Bone marrow (tissue), 2 donors: Measurements from ENCODE around the gene ADK.
"Not testable (repeated sequence)": the region's sequence is repeated elsewhere in the genome, so short reads cannot be mapped to it uniquely, and the experiment has no call there.

Experiments used
- DNase-seq, 2 donors: peaks; one replicate each; lab custom pipeline; 2025; lab: John Stamatoyannopoulos, UW

Gene ADK

GRCh38 chr10:74179111-74179710 lies 28.2 kb downstream of the ADK start:
- DNase-seq, result no peak

DNA sequence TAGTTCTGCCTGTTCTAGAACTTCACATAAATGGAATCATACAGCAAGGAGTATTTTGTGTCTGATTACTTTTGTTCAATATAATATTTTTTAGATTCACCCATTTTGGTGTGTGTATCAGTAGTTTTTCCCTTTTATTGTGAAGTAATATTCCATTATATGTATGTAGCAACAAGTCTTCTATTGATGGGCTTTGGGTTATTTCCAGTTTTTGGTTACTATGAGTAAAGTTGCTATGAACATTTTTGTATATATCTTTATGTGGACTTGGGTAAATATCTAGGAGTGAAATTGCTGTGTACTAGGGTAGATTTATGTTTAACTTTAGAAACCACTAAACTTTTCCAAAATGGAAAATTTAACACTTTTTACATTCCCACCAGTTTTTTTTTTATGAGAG lies 35.7 kb downstream of the ADK start:
- DNase-seq, result no peak

DNA sequence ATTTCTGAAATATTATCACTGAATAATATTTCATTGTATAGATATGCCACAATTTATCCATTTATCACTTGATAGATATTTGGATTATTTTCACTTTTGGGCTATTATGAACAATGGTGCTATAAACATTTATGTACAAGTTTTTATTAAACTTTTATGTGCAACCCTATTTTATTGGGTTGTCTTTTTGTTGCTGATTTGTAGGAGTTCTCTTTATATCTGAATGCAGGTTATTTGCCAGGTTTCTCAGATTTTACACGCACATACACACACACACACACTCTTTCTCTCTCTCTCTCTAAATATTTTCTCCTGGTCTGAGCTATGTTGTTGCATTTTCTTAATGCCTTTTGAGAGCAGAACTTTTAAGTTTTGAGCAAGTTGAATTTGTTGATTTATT lies 36.2 kb downstream of the ADK start:
- DNase-seq, result no peak

- not testable (repeated sequence) for DNase-seq
These were observed 37.6 kb downstream of the ADK start for GRCh38 chr10:74188617-74189016.

- DNase-seq, result peak in 1 of 2 donors; percentile 25
These were observed 39.0 kb downstream of the ADK start for GRCh38 chr10:74189999-74190421.

DNA sequence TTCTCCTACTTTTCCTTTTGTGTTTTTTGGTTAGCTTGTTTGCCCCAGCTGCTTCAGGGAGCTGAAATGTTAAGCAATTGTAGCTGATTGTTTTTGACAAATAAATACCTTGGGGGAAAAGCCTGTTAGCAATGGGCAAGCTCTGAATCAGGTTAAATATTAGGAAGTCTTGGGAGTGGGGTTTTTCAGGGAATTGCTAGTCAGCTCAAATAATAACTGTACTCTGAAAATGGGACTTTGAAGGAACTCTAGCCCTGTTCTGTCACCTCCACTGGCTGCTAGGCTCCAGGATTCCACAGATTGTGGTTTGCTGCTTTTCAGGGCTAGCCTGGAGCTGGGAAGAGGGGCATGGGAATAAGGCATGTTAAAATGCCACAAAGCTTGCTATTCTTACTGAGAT lies 39.5 kb downstream of the ADK start:
- no peak for DNase-seq

DNA sequence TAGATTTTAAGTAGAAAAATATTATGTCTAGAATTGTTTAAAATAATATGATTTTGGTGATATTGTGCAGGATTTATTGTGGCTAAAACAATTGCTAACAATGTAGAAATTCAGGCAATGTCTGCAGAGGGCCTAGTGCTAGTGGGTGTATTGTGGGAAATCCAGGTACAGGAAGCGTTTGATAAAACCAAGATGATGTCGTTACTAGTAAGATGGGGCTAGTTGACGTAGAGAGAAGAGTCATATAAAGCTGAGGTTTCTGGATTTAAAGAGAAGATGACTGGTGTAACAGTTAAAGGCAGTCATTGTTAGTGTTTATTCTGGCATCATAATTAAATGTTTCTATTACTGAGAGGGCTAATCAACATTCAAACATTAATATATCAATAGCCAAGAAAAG lies 43.5 kb downstream of the ADK start:
- no peak for DNase-seq

GRCh38 chr10:74194999-74195398 lies 44.0 kb downstream of the ADK start:
- no peak for DNase-seq

GRCh38 chr10:74199315-74199714 lies 48.3 kb downstream of the ADK start:
- DNase-seq, result no peak

DNA sequence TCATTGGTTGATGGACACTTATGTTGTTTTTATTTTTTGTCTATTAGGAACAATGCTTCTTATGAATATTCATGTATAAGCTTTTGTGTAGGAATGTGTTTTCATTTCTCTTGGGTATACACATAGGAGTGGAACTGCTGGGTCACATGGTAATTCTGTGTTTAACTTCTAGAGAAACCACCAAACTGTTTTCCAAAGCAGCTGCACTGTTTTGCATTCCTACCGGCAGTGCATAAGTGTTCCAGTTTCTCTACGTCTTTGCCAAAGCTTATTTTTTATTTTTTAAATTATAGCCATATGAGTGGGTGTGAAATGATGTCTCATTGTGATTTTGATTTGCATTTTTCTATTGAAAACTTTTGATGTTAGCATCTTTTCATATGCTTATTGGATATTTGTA lies 51.3 kb downstream of the ADK start:
- no peak for DNase-seq

DNA sequence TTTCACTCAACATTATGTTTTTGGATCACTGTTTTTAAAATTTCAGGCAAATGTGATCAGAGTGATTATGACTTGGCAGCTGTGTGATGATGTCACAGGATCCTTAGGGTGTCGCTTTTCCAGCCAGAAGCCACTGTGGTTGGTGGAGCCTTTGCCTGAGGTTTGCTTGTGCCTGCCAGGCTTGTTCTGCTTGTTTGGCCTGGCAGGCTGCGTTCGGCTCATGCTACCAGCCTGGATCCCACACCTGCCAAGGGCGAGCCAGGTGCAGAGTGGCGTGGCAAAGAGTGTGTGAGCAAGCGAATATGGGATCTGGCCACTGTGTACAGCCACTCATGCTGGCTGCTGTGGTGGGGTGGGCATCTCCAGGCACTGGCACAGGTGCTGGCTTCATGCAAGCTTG lies 55.7 kb downstream of the ADK start:
- DNase-seq, result no peak

DNA sequence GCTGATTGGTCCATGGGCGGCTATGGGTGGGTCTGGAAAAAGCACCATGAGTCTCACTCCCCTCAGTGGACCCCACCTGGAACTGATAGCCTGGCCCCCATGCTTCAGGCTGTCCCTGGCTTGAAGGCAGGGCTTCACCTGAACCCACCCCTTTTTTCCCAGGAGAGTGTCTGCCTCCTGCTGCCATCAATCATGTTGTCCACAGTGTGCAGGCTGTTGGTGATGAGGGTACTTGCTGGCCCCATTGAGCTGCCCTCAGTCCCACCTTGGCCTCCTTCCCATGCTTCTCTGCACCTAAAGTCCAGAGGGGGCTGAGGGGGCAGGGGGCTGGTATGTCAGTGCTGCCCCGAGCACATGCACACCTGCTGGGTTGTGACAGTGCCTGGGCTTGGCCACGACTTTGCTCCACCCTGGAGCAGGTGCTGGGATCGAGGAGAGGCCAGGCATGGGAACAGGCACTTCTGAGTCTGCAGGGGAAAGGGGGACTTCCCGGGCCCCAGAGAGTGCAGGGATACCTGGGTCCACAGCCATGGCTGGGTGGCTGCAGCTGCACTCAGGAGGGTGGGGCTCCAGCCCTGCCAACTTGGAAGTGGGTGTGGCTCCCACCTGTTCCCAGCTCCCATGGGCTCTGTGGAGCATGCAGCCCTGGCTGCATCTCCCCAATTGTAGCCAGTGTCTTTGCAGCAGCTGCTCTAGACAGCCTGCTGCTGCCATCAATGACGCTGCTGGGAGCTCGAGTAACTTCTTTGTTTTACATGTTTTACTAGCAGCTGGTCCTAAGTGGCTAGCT lies 56.9 kb downstream of the ADK start:
- no peak for DNase-seq

DNA sequence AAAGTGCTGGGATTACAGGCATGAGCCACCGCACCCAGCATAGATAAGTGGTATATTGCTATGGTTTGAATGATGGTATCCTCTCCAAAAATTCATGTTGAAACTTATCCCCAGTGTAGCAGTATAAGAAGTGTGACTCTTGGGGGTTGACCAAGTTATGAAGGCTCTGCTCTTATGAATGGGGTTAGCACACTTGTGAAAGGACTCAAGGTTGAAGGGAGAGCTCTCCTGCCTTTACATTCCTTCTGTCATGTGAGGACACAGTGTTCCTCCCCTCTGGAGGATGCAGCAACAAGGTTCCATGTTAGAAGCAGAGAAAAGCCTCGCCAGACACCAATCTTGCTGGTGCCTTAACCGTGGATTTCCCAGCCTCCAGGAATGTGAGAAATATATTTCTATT lies 58.0 kb downstream of the ADK start:
- DNase-seq, result no peak

DNA sequence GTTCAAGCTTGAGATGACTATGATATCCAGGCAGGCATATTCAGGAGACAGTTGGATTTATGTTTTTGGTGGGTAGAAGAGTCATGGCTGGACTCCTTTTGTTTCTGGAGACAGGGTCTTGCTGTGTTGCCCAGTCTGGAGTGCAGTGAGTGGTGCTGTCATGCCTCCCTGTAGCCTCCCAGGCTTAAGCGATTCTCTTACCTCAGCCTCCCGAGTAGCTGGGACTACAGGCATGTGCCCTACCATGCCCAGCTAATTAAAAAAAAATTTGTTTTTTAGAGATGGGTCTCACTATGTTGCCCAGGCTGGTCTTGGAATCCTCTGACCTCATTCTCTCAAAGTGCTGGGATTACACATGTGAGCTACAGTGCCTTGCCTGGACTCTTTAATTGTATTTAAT lies 62.0 kb downstream of the ADK start:
- DNase-seq, result no peak

DNA sequence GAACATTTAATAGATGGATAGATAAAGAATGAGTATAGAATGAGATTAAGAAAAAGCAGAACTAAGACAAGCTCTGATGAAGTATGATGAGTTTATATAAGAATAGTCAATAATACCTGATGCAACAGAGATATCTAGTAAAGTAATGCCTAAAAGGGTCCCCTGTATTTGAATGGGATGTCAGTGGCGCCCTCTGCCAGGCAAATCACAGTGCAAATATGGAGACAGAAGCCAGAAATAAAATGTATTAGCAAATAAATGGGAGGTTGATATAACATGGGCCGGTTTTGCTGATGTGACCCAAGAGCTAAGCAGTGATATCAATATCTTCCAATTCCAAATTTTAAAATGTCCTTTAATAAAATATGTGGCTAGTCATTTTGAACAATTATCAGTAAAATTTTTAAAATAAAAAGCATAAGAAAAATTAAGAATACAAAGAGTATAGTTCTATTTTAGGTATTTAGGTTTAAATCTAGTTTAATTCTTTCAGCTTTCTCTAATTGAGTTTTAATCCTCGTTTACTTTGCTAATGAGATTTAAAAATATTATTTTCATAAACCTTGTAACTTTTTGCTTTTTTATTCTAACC lies 62.6 kb downstream of the ADK start:
- peak in 1 of 2 donors; percentile 43 for DNase-seq

- DNase-seq, result not testable (repeated sequence)
These were observed 66.1 kb downstream of the ADK start for GRCh38 chr10:74217110-74217509.

GRCh38 chr10:74222467-74222866 lies 71.4 kb downstream of the ADK start:
- DNase-seq, result not testable (repeated sequence)

- no peak for DNase-seq
These were observed 72.9 kb downstream of the ADK start for GRCh38 chr10:74223755-74224529.

DNA sequence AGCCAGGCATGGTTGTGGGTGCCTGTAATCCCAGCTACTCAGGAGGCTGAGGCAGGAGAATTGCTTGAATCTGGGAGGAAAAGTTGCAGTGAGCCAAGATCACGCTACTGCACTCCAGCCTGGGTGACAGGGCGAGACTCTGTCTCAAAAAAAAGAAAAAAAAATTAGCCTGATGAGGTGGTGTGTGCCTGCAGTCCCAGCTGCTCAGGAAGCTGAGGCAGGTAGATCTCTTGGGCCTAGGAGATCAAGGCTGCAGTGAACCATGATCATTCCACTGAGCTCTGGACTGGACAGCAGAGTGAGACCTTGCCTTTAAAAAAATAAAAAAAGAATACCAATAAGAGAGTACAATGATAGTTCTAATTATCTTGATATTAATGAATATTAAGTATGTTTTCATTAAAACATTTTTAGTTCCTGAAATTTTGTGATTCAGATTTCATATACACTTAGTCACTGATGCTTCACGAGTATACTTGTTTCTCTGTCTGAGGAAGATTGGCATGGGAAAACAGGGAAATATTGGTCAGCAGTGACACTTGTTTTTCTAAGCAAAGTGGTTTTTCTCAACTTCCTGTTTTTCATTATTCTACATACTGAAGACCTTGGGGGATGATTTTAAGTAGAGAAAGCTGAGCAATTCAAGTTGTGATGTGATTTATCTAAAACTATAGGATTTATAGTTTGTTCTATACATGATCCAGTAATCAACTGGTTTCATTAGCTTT lies 76.8 kb downstream of the ADK start:
- DNase-seq, result peak in 1 of 2 donors; percentile 79

DNA sequence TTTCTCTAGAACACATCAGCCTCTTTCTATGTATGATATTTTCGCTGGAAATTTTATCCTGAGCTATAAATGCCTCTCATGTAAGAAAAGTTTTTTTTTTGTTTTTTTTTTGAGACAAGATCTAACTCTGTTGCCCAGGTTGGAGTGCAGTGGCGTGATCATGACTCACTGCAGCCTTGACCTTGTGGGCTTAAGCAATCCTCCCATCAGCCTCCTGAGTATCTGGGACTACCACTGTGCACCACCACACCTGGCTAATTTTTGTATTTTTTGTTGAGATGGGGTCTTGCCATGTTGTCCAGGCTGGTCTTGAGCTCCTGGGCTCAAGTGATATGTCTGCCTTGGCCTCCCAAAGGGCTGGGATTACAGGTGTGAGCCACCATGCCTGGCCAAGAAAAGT lies 80.4 kb downstream of the ADK start:
- DNase-seq, result no peak

DNA sequence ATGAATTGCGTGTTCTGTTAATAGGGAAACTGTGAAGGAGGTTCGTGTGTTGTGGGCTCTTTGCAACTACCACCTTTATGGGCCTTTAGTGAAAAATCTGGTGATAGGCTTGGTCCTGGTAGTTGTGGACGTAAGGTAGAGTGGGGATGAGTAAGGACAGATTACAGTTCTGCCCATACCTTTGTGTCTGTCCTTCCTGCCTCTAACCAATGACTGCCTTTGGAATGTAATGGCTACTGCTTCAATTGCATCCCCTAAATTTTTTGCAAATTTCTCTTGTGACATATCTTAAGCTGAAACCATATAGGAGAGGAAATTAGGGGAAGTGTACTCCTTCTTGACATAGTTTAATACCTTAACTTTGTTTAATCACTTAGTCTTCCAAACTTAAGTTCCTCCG lies 82.3 kb downstream of the ADK start:
- DNase-seq, result no peak

GRCh38 chr10:74234569-74234968 lies 83.5 kb downstream of the ADK start:
- no peak for DNase-seq
